PC-9 (cell line): Measurements from ENCODE around the gene ZNF217. TPM values are rescaled to one million over a fixed set of nuclear protein-coding genes. Genes with fewer than 3 reads are reported as not detected.

Experiments used
- BruUV-seq: library from RNA; stranded (reverse); fragments of 400-500 nt; replicated peaks from 2 replicates; lab custom pipeline; 2021; lab: Mats Ljungman, UMichigan
- CTCF ChIA-PET: fragments of 300-600 bp; sonication (Branson Sonifier 250); formaldehyde crosslinking; loops from one replicate; lab custom pipeline; 2022; ENCODE audit warnings: antibody characterized with exemption; lab: Charles Lee
- POLR2A ChIA-PET: fragments of 300-600 bp; sonication (Branson Sonifier 250); formaldehyde crosslinking; loops from one replicate; lab custom pipeline; 2022; ENCODE audit warnings: antibody characterized with exemption; ENCODE audit not compliant: unreplicated experiment; lab: Charles Lee
- DNase-seq, 2 experiments: peaks; one replicate each; pipeline versions ENCODE4 v3.0.0 to v3.0.0-alpha.2; 2015 to 2022; ENCODE audit warnings: mixed read lengths in 1 of 2
- H2AFZ ChIP-seq: fragments of 200-600 bp; sonication (generic); 2 replicates; pipeline ENCODE4 v1.8.1; 2017; ENCODE audit warnings: antibody characterized with exemption
- H3F3A ChIP-seq: fragments of 200-600 bp; sonication (generic); 2 replicates; pipeline ENCODE4 v1.8.1; 2017; ENCODE audit warnings: antibody characterized with exemption, mild to moderate bottlenecking, low read depth; ENCODE audit not compliant: insufficient read depth
- H3K27ac ChIP-seq: fragments of 200-600 bp; sonication (generic); 2 replicates; pipeline ENCODE4 v1.6.1; 2016; ENCODE audit warnings: mixed run types
- H3K27me3 ChIP-seq: fragments of 200-600 bp; sonication (generic); 2 replicates; pipeline ENCODE4 v1.6.1; 2016; ENCODE audit warnings: low read depth, mixed run types; ENCODE audit not compliant: insufficient read depth
- H3K36me3 ChIP-seq: fragments of 200-600 bp; sonication (generic); 2 replicates; pipeline ENCODE4 v1.6.1; 2016; ENCODE audit warnings: low read depth, mixed run types
- H3K4me1 ChIP-seq: fragments of 200-600 bp; sonication (generic); replicated peaks from 2 replicates; pipeline ENCODE4 v1.6.1; 2016; ENCODE audit warnings: mixed run types; ENCODE audit not compliant: insufficient read depth
- H3K4me2 ChIP-seq: fragments of 200-600 bp; sonication (generic); 2 replicates; pipeline ENCODE4 v1.6.1; 2017; ENCODE audit warnings: mixed run types
- H3K4me3 ChIP-seq: fragments of 200-600 bp; sonication (generic); 2 replicates; pipeline ENCODE4 v1.6.1; 2016; ENCODE audit warnings: mixed run types
- H3K79me2 ChIP-seq: fragments of 200-600 bp; sonication (generic); 2 replicates; pipeline ENCODE4 v1.6.1; 2017; ENCODE audit warnings: low read depth, mixed run types
- H3K9me2 ChIP-seq: fragments of 200-600 bp; sonication (generic); 2 replicates; pipeline ENCODE4 v1.8.1; 2017; ENCODE audit warnings: mild to moderate bottlenecking; ENCODE audit not compliant: insufficient read depth
- H3K9me3 ChIP-seq: fragments of 200-600 bp; sonication (generic); 2 replicates; pipeline ENCODE4 v1.8.1; 2016; ENCODE audit warnings: low read depth; ENCODE audit not compliant: insufficient read depth
- H4K20me1 ChIP-seq: fragments of 200-600 bp; sonication (generic); 2 replicates; pipeline ENCODE4 v1.8.1; 2017; ENCODE audit not compliant: insufficient read depth
- CTCF ChIP-seq: fragments of 200-600 bp; sonication (generic); conservative IDR thresholded peaks from 2 replicates; pipeline ENCODE4 v1.6.1; 2017; ENCODE audit warnings: mixed run types, antibody characterized with exemption, mild to moderate bottlenecking, moderate library complexity
- EZH2 ChIP-seq: fragments of 200-600 bp; sonication (generic); IDR thresholded peaks from 2 replicates; pipeline ENCODE4 v1.8.0; 2017; ENCODE audit warnings: antibody characterized with exemption, low read depth
- intact Hi-C: fragments of 100-400 bp; cut with micrococcal nuclease; formaldehyde crosslinking; loops from one replicate; pipeline ENCODE4 v1.10.0; 2022; ENCODE audit not compliant: unreplicated experiment
- total RNA-seq: library from RNA; stranded (reverse); gene quantifications from 2 replicates; pipeline ENCODE4 v1.2.3, GENCODE V29; 2021

The ZNF217 gene
- total RNA-seq, 1 experiment from 2014 or later, result 63.8 TPM

- H3K4me3 ChIP-seq, result no peak overlapping the region
- no peak for DNase-seq
- peaks cover 94% of the 10 kb centered on the region for H3K36me3 ChIP-seq
- CTCF ChIA-PET, result interaction anchor here (0.5 kb wide), 1 partner anchor 246 kb away, joined by 3 read pairs; no protein-coding TSS in a partner anchor
- intact Hi-C loops, result loop anchor here (10.0 kb wide), 1 partner anchor 624 kb away; no protein-coding TSS in a partner anchor
- POLR2A ChIA-PET, result interaction anchor here (0.6 kb wide), 1 partner anchor 17 kb away, joined by 6 read pairs; no protein-coding TSS in a partner anchor
- H2AFZ ChIP-seq, result no peak overlapping the region
- H3K79me2 ChIP-seq, result peaks cover 79% of the 10 kb centered on the region
- H3K4me2 ChIP-seq, result no peak overlapping the region
- H3K9me3 ChIP-seq, result no peaks in the 10 kb centered on the region
- no peaks in the 10 kb centered on the region for H3K4me1 ChIP-seq
- TF ChIP-seq CTCF, result no peak
- no peak for TF ChIP-seq EZH2
- peaks cover 76% of the 10 kb centered on the region for H4K20me1 ChIP-seq
- peaks cover 81% of the 10 kb centered on the region for H3F3A ChIP-seq
- BruUV-seq, result no TSS peak
- H3K27ac ChIP-seq, result no peak overlapping the region
- no peaks in the 10 kb centered on the region for H3K27me3 ChIP-seq
- no peaks in the 10 kb centered on the region for H3K9me2 ChIP-seq
These were observed 23.0 kb downstream of the ZNF217 start for GRCh38 chr20:53570446-53571276.

GRCh38 chr20:53569606-53570307, 23.9 kb downstream of the ZNF217 start:
- Histone ChIP-seq H3K4me1 (no peaks in the 10 kb centered on the region), H4K20me1 (peaks cover 68% of the 10 kb centered on the region), H3K27me3 (no peaks in the 10 kb centered on the region), H3K4me2 (no peak overlapping the region), H3K9me2 (no peaks in the 10 kb centered on the region), H3K79me2 (peaks cover 70% of the 10 kb centered on the region), H2AFZ (no peak overlapping the region), H3K36me3 (peaks cover 85% of the 10 kb centered on the region), H3K9me3 (no peaks in the 10 kb centered on the region), H3K27ac (no peak overlapping the region), H3K4me3 (no peak overlapping the region), H3F3A (peaks cover 87% of the 10 kb centered on the region)
- ChIA-PET POLR2A (interaction anchor here (0.6 kb wide), 1 partner anchor 16 kb away, joined by 6 read pairs; no protein-coding TSS in a partner anchor), CTCF (interaction anchor here (0.5 kb wide), 1 partner anchor 247 kb away, joined by 3 read pairs; no protein-coding TSS in a partner anchor)
- TF ChIP-seq EZH2, result no peak
- no peak for TF ChIP-seq CTCF
- intact Hi-C loops, result loop anchor here (10.0 kb wide), 1 partner anchor 625 kb away; no protein-coding TSS in a partner anchor
- no peak for DNase-seq
- no TSS peak for BruUV-seq

GRCh38 chr20:53569005-53569404, 24.6 kb downstream of the ZNF217 start:
- TF ChIP-seq CTCF (no peak), EZH2 (no peak)
- peaks cover 60% of the 10 kb centered on the region for H4K20me1 ChIP-seq
- peaks cover 88% of the 10 kb centered on the region for H3F3A ChIP-seq
- H3K4me1 ChIP-seq, result no peaks in the 10 kb centered on the region
- BruUV-seq, result no TSS peak
- H3K4me3 ChIP-seq, result no peak overlapping the region
- no peak overlapping the region for H2AFZ ChIP-seq
- no peaks in the 10 kb centered on the region for H3K27me3 ChIP-seq
- no peaks in the 10 kb centered on the region for H3K9me3 ChIP-seq
- ChIA-PET POLR2A (no interaction called here), CTCF (no interaction called here)
- peaks cover 62% of the 10 kb centered on the region for H3K79me2 ChIP-seq
- no peaks in the 10 kb centered on the region for H3K9me2 ChIP-seq
- H3K36me3 ChIP-seq, result peaks cover 79% of the 10 kb centered on the region
- no peak for DNase-seq
- intact Hi-C loops, result no loop called here
- H3K27ac ChIP-seq, result no peak overlapping the region
- no peak overlapping the region for H3K4me2 ChIP-seq
